Measurements from ENCODE around the gene CT47A1. TPM values are rescaled to one million over a fixed set of nuclear protein-coding genes. Genes with fewer than 3 reads are reported as not detected.

Gene CT47A1
- polyA plus RNA-seq, 3 donors: not detected

GRCh38 chrX:121009764-121010163 is 24.2 kb upstream of the CT47A1 start:
- H3K27me3 Mint-ChIP-seq (ENCODE audit: low read depth in 3 of 3): peaks cover 0 to under 1% (median 0%) of the 10 kb centered on the region in 3 donors
- Histone ChIP-seq H3K79me2 (ENCODE audit: insufficient read depth, low read length) (no peaks in the 10 kb centered on the region), H3K4me3 (replicated peaks in 1 of 3; ENCODE audit: low read depth in 2 of 3, low read length in 3 of 3) (no peak overlapping the region), H3K4me1 (ENCODE audit: control insufficient read depth in 1 of 2, insufficient read depth in 2 of 2, low read length in 2 of 2) (no peaks in the 10 kb centered on the region), H3K4me2 (replicated peaks; ENCODE audit: extremely low read depth, low read length, poor library complexity, severe bottlenecking) (no peak overlapping the region), H3K9me3 (replicated peaks in 1 of 2; ENCODE audit: control insufficient read depth in 1 of 2, insufficient read depth in 1 of 2, low read length in 2 of 2) (peaks cover 4 to 6% of the 10 kb centered on the region in 2 donors), H2AFZ (ENCODE audit: insufficient read depth, low read depth, low read length, poor library complexity, severe bottlenecking) (no peak overlapping the region), H3K36me3 (replicated peaks in 1 of 2; ENCODE audit: control insufficient read depth in 1 of 2, insufficient read depth in 2 of 2, low read length in 2 of 2) (no peaks in the 10 kb centered on the region), H3K27me3 (ENCODE audit: control insufficient read depth in 2 of 2, insufficient read depth in 2 of 2, low read length in 2 of 2) (no peaks in the 10 kb centered on the region), H4K20me1 (ENCODE audit: insufficient read depth, low read length) (no peaks in the 10 kb centered on the region), H3K9ac (ENCODE audit: insufficient read depth, low read length, poor library complexity, severe bottlenecking) (no peak overlapping the region), H3K27ac (ENCODE audit: low read depth in 1 of 2, low read length in 2 of 2) (no peak overlapping the region)
- TF ChIP-seq, protein P1, sequence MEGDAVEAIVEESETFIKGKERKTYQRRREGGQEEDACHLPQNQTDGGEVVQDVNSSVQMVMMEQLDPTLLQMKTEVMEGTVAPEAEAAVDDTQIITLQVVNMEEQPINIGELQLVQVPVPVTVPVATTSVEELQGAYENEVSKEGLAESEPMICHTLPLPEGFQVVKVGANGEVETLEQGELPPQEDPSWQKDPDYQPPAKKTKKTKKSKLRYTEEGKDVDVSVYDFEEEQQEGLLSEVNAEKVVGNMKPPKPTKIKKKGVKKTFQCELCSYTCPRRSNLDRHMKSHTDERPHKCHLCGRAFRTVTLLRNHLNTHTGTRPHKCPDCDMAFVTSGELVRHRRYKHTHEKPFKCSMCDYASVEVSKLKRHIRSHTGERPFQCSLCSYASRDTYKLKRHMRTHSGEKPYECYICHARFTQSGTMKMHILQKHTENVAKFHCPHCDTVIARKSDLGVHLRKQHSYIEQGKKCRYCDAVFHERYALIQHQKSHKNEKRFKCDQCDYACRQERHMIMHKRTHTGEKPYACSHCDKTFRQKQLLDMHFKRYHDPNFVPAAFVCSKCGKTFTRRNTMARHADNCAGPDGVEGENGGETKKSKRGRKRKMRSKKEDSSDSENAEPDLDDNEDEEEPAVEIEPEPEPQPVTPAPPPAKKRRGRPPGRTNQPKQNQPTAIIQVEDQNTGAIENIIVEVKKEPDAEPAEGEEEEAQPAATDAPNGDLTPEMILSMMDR (IDR thresholded peaks at IDR 0.05): no peak
- no peak for DNase-seq
- H3K9me3 Mint-ChIP-seq: peaks cover 0 to 9% (median 3%) of the 10 kb centered on the region in 7 donors
- no peaks in the 10 kb centered on the region for H3K4me1 Mint-ChIP-seq
- no peaks in the 10 kb centered on the region for H3K36me3 Mint-ChIP-seq
- no peak overlapping the region for H3K27ac Mint-ChIP-seq
- intact Hi-C loops (cut with micrococcal nuclease): no loop called here
- no peak overlapping the region for H3K4me3 Mint-ChIP-seq
- WGBS (ENCODE audit: insufficient coverage): 60% methylated on average over 1 of the region's 3 CpGs

- no CpG with 5 or more reads among the region's 1 CpG for WGBS (ENCODE audit: insufficient coverage)
- intact Hi-C loops (cut with micrococcal nuclease): no loop called here
These were observed 23.4 kb upstream of the CT47A1 start for GRCh38 chrX:121008920-121009319.

More at GRCh38 chrX:121008920-121009319, 23.4 kb upstream of the CT47A1 start:
- Histone ChIP-seq H3K4me3 (replicated peaks in 1 of 3; ENCODE audit: low read depth in 2 of 3, low read length in 3 of 3) (no peak overlapping the region), H3K79me2 (ENCODE audit: insufficient read depth, low read length) (no peaks in the 10 kb centered on the region), H3K9ac (ENCODE audit: insufficient read depth, low read length, poor library complexity, severe bottlenecking) (no peak overlapping the region), H3K27me3 (ENCODE audit: control insufficient read depth in 2 of 2, insufficient read depth in 2 of 2, low read length in 2 of 2) (no peaks in the 10 kb centered on the region), H3K9me3 (replicated peaks in 1 of 2; ENCODE audit: control insufficient read depth in 1 of 2, insufficient read depth in 1 of 2, low read length in 2 of 2) (no peaks in the 10 kb centered on the region), H3K4me2 (replicated peaks; ENCODE audit: extremely low read depth, low read length, poor library complexity, severe bottlenecking) (no peak overlapping the region), H3K4me1 (ENCODE audit: control insufficient read depth in 1 of 2, insufficient read depth in 2 of 2, low read length in 2 of 2) (no peaks in the 10 kb centered on the region), H3K27ac (ENCODE audit: low read depth in 1 of 2, low read length in 2 of 2) (no peak overlapping the region), H4K20me1 (ENCODE audit: insufficient read depth, low read length) (no peaks in the 10 kb centered on the region), H3K36me3 (replicated peaks in 1 of 2; ENCODE audit: control insufficient read depth in 1 of 2, insufficient read depth in 2 of 2, low read length in 2 of 2) (no peaks in the 10 kb centered on the region), H2AFZ (ENCODE audit: insufficient read depth, low read depth, low read length, poor library complexity, severe bottlenecking) (no peak overlapping the region)
- no peaks in the 10 kb centered on the region for H3K27me3 Mint-ChIP-seq (ENCODE audit: low read depth in 3 of 3)
- H3K4me3 Mint-ChIP-seq: no peak overlapping the region
- peaks cover 0 to 9% (median under 1%) of the 10 kb centered on the region in 7 donors for H3K9me3 Mint-ChIP-seq
- DNase-seq: no peak
- H3K4me1 Mint-ChIP-seq: no peaks in the 10 kb centered on the region
- TF ChIP-seq, protein P1 (IDR thresholded peaks at IDR 0.05): no peak
- H3K27ac Mint-ChIP-seq: no peak overlapping the region
- H3K36me3 Mint-ChIP-seq: no peaks in the 10 kb centered on the region

Data from CD14-positive monocyte (primary cell).